SK-N-SH (cell line): ENCODE results near the gene DSTN. TPM values are rescaled to one million over a fixed set of nuclear protein-coding genes. Genes with fewer than 3 reads are reported as not detected.

Experiments used
- CTCF ChIA-PET: fragments of 300-600, 350-600 bp; formaldehyde crosslinking; extraction: SDS; loops from one replicate; lab custom pipeline; 2021; lab: Yijun Ruan, JAX
- POLR2A ChIA-PET: fragments of 350-600 bp; sonication (Branson Sonifier 250); formaldehyde crosslinking; extraction: SDS; loops from one replicate; lab custom pipeline; 2020; ENCODE audit warnings: antibody characterized with exemption, inconsistent platforms; lab: Yijun Ruan, JAX
- DNase-seq: peaks from one replicate; pipeline ENCODE4 v3.0.0; 2012
- H2AFZ ChIP-seq: fragments of 200-600 bp; sonication (generic); 2 replicates; pipeline ENCODE4 v1.8.1; 2016; ENCODE audit warnings: antibody characterized with exemption, mild to moderate bottlenecking, low read depth
- H3F3A ChIP-seq: fragments of 200-600 bp; sonication (generic); replicated peaks from 2 replicates; pipeline ENCODE3; 2016; ENCODE audit warnings: antibody characterized with exemption, mild to moderate bottlenecking; ENCODE audit not compliant: insufficient read depth
- H3K27ac ChIP-seq, 2 experiments: fragments of 200-500 bp in 1 of 2; fragments of 200-600 bp in 1 of 2; sonication (Bioruptor generic) in 1 of 2; sonication (generic), shearing (Covaris generic) in 1 of 2; 2 replicates each; pipeline versions ENCODE4 v1.5.1 to v1.6.1; 2014 to 2016; ENCODE audit warnings: low read depth in 2 of 2, inconsistent platforms in 1 of 2, low read length in 1 of 2, mild to moderate bottlenecking in 1 of 2, mixed read lengths in 1 of 2
- H3K27me3 ChIP-seq: fragments of 200-600 bp; sonication (generic), shearing (Covaris generic); 2 replicates; pipeline ENCODE4 v1.6.1; 2016; ENCODE audit warnings: mixed run types; ENCODE audit not compliant: insufficient read depth
- H3K36me3 ChIP-seq, 2 experiments: fragments of 200-500 bp in 1 of 2; fragments of 200-600 bp in 1 of 2; sonication (Bioruptor generic) in 1 of 2; sonication (generic) in 1 of 2; replicated peaks in 1 of 2; 2 replicates each; pipeline versions ENCODE3 to v1.5.1; 2014 to 2016; ENCODE audit warnings: low read length in 1 of 2, mild to moderate bottlenecking in 1 of 2; ENCODE audit not compliant: insufficient read depth in 2 of 2, control insufficient read depth in 1 of 2
- H3K4me1 ChIP-seq, 2 experiments: fragments of 200-500 bp in 1 of 2; fragments of 200-600 bp in 1 of 2; sonication (Bioruptor generic) in 1 of 2; sonication (generic), shearing (Covaris generic) in 1 of 2; 2 replicates each; pipeline versions ENCODE4 v1.5.1 to v1.6.1; 2014 to 2016; ENCODE audit warnings: low read depth in 1 of 2, low read length in 1 of 2, mixed run types in 1 of 2; ENCODE audit not compliant: insufficient read depth in 2 of 2, control insufficient read depth in 1 of 2
- H3K4me2 ChIP-seq: fragments of 200-600 bp; sonication (generic), shearing (Covaris generic); 2 replicates; pipeline ENCODE4 v1.6.1; 2017; ENCODE audit warnings: mixed run types
- H3K4me3 ChIP-seq, 2 experiments: fragments of 200-500 bp in 1 of 2; fragments of 200-600 bp in 1 of 2; sonication (Bioruptor generic) in 1 of 2; sonication (generic), shearing (Covaris generic) in 1 of 2; 2 replicates each; pipeline versions ENCODE4 v1.5.1 to v1.8.1; 2014 to 2016; ENCODE audit warnings: low read depth in 2 of 2, inconsistent platforms in 1 of 2, low read length in 1 of 2, mild to moderate bottlenecking in 1 of 2, mixed read lengths in 1 of 2, moderate library complexity in 1 of 2
- H3K79me2 ChIP-seq: fragments of 200-600 bp; sonication (generic); 2 replicates; pipeline ENCODE4 v1.8.1; 2017; ENCODE audit warnings: mild to moderate bottlenecking; ENCODE audit not compliant: insufficient read depth
- H3K9ac ChIP-seq: fragments of 200-600 bp; sonication (generic); 2 replicates; pipeline ENCODE4 v1.6.1; 2017; ENCODE audit warnings: mixed run types
- H3K9me2 ChIP-seq: fragments of 200-600 bp; sonication (generic); 2 replicates; pipeline ENCODE4 v1.6.1; 2017; ENCODE audit warnings: mixed run types
- H3K9me3 ChIP-seq: fragments of 200-600 bp; sonication (generic); 2 replicates; pipeline ENCODE4 v1.6.1; 2017; ENCODE audit warnings: mixed run types, mild to moderate bottlenecking, moderate library complexity
- H4K20me1 ChIP-seq: fragments of 200-600 bp; sonication (generic); 2 replicates; pipeline ENCODE4 v1.6.1; 2017; ENCODE audit warnings: mild to moderate bottlenecking, mixed run types; ENCODE audit not compliant: insufficient read depth
- CHD2 ChIP-seq: fragments of 150-350 bp; IDR thresholded peaks from 2 replicates; pipeline ENCODE4 v1.6.1; 2018; ENCODE audit warnings: low read length; ENCODE audit not compliant: partially characterized antibody
- ELF1 ChIP-seq: IDR thresholded peaks from 2 replicates; pipeline ENCODE4 v1.4.0; 2012
- EZH2phosphoT487 ChIP-seq: fragments of 200-600 bp; sonication (generic); IDR thresholded peaks from 2 replicates; pipeline ENCODE4 v1.6.1; 2017; ENCODE audit warnings: low read depth, mixed run types, mild to moderate bottlenecking, antibody characterized with exemption, moderate library complexity, borderline replicate concordance
- FOXJ3 ChIP-seq: sonication (generic); formaldehyde crosslinking; IDR thresholded peaks from 2 replicates; pipeline ENCODE4 v1.5.1; 2020; ENCODE audit warnings: mild to moderate bottlenecking, missing genetic modification reagents
- NFIC ChIP-seq: IDR thresholded peaks from 2 replicates; pipeline ENCODE4 v1.4.0; 2012; ENCODE audit warnings: borderline replicate concordance
- POLR2AphosphoS5 ChIP-seq: IDR thresholded peaks from 2 replicates; pipeline ENCODE4 v1.6.1; 2012; ENCODE audit warnings: low read depth, low read length
- REST ChIP-seq: IDR thresholded peaks from 2 replicates; pipeline ENCODE4 v1.6.1; 2012; ENCODE audit warnings: mild to moderate bottlenecking, low read depth, low read length, moderate library complexity
- SIN3A ChIP-seq: IDR thresholded peaks from 2 replicates; pipeline ENCODE4 v1.6.1; 2012; ENCODE audit warnings: low read depth, mild to moderate bottlenecking, low read length, moderate library complexity, borderline replicate concordance
- TAF1 ChIP-seq: IDR thresholded peaks from 2 replicates; pipeline ENCODE4 v1.6.1; 2012; ENCODE audit warnings: low read depth, mild to moderate bottlenecking, low read length, moderate library complexity, borderline replicate concordance
- ZBTB33 ChIP-seq: IDR thresholded peaks from 2 replicates; pipeline ENCODE4 v1.4.0; 2012; ENCODE audit warnings: low read depth, borderline replicate concordance
- WGBS: methylation state at CpG from one replicate; pipeline ENCODE4 v1.1.6; 2017; ENCODE audit warnings: low lambda C conversion rate; 5-methylcytosine and 5-hydroxymethylcytosine counted together
- polyA plus RNA-seq, 3 experiments: library from polyadenylated mRNA; depleted of rRNA; stranded (reverse); fragments of >200 nt; gene quantifications; 2 replicates each; pipeline ENCODE4 v1.2.3, GENCODE V29; 2012

The DSTN gene
- polyA plus RNA-seq, 1 of the 3 experiments (the other 2 are of a cell fraction): 167 TPM

- Histone ChIP-seq H3K4me3 (no peak overlapping the region), H3K27ac (no peak overlapping the region), H3K9me3 (no peaks in the 10 kb centered on the region), H2AFZ (no peak overlapping the region), H3K9ac (no peak overlapping the region), H3K36me3 (peaks cover 3 to 66% of the 10 kb centered on the region in 2 experiments), H3F3A (no peaks in the 10 kb centered on the region), H3K9me2 (no peaks in the 10 kb centered on the region), H3K79me2 (no peaks in the 10 kb centered on the region), H3K4me2 (no peak overlapping the region), H3K27me3 (no peaks in the 10 kb centered on the region), H3K4me1 (no peaks in the 10 kb centered on the region), H4K20me1 (no peaks in the 10 kb centered on the region)
- TF ChIP-seq POLR2AphosphoS5 (no peak), NFIC (no peak), CHD2 (no peak), ELF1 (no peak)
- peak; percentile 10 for DNase-seq
- 90% methylated on average over 4 of the region's 9 CpGs for WGBS
- POLR2A ChIA-PET: no interaction called here
- CTCF ChIA-PET: interaction anchor here (1.1 to 3.8 kb wide), 5 partner anchors 12 to 117 kb away, joined by 3 to 15 read pairs (median 6); no protein-coding TSS in a partner anchor
These were observed 53.1 kb downstream of the DSTN start for GRCh38 chr20:17622851-17623508.

DNA sequence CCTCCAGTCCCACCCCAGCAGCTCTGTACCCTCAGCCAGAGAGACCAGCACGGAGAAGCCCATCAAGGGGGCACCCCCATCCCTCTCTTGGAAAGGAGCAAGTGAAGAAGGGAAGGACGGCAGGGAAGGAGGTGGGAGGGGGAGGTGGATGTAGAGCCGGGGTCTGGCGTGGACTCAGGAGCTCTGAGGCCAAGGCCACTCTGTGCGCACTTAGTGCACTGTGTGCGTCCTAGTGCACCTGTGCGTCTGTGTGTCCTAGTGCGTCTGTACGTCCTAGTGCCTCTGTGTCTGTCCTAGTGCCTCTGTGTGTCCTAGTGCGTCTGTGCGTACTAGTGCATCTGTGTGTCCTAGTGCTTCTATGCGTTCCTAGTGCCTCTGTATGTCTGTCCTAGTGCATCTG is 54.2 kb downstream of the DSTN start:
- H3K9me2 ChIP-seq: no peaks in the 10 kb centered on the region
- DNase-seq: peak; percentile 17
- no peaks in the 10 kb centered on the region for H3F3A ChIP-seq
- H3K9ac ChIP-seq: no peak overlapping the region
- 97% methylated on average over 8 of the region's 12 CpGs for WGBS
- peaks cover 3 to 64% of the 10 kb centered on the region in 2 experiments for H3K36me3 ChIP-seq
- H4K20me1 ChIP-seq: no peaks in the 10 kb centered on the region
- TF ChIP-seq FOXJ3 (no peak), REST (no peak), SIN3A (no peak), ZBTB33 (no peak), TAF1 (no peak), EZH2phosphoT487 (no peak)
- no peaks in the 10 kb centered on the region for H3K4me1 ChIP-seq
- no peak overlapping the region for H3K27ac ChIP-seq
- no peaks in the 10 kb centered on the region for H3K79me2 ChIP-seq
- ChIA-PET CTCF (interaction anchor here (2.1 to 3.8 kb wide), 2 partner anchors 11 to 87 kb away, joined by 6 to 15 read pairs; no protein-coding TSS in a partner anchor), POLR2A (no interaction called here)
- no peak overlapping the region for H3K4me3 ChIP-seq
- H2AFZ ChIP-seq: no peak overlapping the region
- H3K4me2 ChIP-seq: no peak overlapping the region
- H3K9me3 ChIP-seq: no peaks in the 10 kb centered on the region
- H3K27me3 ChIP-seq: no peaks in the 10 kb centered on the region
